HTERT RPE-1 (cell line): ENCODE data around the gene SIPA1.
"Not testable (repeated sequence)": the region's sequence is repeated elsewhere in the genome, so short reads cannot be mapped to it uniquely, and the experiment has no call there.

Experiments
- in situ Hi-C: fragments of 300-500 bp; cut with MboI; formaldehyde crosslinking; loops from 4 replicates; pipeline ENCODE4 v1.14.3; 2020; ENCODE audit warnings: low sequenced_read_pairs

Gene SIPA1

DNA sequence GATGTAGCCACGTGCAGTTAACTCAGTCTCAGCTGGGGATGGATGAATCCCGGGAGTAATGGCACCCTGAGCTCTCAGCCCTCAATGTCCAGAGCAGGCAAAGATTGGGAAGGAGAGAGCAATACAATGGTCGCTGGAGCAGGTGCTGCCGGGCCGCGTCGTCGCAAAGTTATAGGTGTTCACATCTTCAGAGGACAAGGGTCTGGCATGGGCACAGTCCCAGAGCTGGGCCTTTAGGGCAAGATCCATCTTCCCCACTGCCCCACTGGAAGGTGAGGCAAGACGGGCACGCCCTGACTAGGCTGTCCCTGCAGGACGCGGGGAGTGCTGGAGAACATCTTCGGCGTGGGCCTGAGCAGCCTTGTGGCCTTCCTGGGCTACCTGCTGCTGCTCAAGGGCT lies 14.7 kb upstream of the SIPA1 start:
- in situ Hi-C loops: no loop called here

GRCh38 chr11:65623852-65624616 lies 13.9 kb upstream of the SIPA1 start:
- in situ Hi-C loops: no loop called here

DNA sequence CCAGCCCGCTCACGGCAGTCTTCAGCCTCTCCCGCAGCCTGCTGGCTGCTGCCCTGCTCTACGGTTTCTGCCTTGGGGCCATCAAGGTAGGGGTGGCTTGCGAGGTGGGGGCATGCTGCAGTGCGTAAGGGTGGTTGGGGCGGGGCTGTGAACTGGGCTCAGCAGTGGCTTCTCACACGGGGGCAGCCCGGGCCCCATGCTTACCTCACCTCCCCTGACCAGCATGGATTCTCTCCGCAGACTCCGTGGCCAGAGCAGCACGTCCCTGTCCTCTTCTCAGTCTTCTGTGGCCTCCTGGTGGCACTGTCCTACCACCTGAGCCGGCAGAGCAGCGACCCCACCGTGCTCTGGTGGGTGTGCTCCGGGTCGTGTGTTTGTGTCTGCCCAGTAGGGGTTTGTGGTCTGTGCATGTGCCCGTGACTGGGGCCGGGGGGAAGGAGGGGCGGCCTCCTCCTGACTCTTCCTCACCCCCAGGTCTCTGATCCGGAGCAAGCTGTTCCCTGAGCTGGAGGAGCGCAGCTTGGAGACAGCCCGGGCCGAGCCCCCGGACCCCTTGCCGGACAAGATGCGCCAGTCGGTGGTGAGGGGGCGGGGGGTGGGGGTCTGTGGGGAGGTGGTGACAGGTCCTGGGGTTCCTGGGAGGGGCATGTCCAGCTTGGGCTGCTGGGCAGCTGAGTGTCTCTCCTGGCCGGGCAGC lies 12.8 kb upstream of the SIPA1 start:
- in situ Hi-C loops: no loop called here

DNA sequence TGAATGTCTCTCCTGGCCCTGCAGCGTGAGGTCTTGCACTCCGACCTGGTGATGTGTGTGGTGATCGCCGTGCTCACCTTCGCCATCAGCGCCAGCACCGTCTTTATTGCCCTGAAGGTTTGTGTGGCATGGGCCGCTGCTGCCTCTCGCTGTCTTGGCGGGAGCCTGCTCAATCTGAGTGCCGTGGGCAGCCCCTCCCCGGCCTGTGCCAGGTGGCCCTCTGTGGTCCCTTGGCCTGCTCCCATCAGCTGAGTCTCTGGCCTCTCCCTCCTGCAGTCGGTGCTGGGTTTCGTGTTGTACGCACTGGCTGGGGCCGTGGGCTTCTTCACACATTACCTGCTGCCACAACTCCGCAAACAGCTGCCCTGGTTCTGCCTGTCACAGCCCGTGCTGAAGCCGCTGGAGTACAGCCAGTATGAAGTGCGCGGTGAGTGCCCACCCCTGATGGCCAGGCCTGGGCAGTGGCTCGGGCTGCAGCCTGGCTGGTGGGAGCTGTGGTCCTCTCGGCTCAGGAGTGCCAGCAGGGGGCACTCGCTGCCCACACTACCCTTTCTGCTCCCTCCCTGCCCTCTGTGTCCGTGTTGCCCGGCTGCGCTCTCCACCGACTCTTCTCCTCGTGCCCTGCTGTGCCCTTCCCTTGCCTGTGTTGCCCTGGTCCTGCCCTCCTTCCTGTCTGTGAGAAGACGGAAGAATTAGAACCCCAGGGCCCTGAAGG lies 12.1 kb upstream of the SIPA1 start:
- in situ Hi-C loops: no loop called here

GRCh38 chr11:65627202-65627601 lies 10.7 kb upstream of the SIPA1 start:
- in situ Hi-C loops: no loop called here

DNA sequence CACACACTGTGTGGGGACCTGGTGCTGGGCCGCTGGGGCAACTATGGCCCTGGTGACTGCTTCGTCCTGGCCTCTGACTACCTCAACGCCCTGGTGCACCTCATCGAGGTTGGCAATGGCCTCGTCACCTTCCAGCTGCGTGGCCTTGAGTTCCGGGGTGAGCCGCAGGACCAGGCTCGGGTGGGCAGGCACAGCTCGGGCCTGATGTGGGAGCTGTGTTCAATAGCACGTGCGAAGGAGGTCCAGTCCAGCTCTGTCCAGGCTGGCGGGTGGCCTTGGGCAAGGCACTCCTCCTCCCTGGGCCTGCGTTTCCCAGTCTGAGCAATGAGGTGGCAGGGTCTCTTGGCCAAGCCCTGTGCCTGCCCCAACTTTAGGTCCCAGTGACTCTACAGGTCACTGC lies 8.3 kb upstream of the SIPA1 start:
- in situ Hi-C loops: no loop called here

DNA sequence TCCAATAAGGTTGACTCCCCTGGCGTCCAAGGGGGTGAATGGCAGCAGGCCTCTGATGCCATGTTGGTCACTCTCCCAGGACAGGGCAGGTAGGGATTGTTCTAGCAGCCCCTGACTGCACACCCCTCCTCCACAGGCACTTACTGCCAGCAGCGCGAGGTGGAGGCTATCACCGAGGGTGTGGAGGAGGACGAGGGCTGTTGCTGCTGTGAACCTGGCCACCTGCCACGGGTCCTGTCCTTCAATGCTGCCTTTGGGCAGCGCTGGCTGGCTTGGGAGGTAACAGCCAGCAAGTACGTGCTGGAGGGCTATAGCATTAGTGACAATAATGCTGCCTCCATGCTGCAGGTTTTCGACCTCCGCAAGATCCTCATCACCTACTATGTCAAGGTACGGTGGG lies 7.7 kb upstream of the SIPA1 start:
- in situ Hi-C loops: no loop called here

GRCh38 chr11:65633390-65634108 lies 4.4 kb upstream of the SIPA1 start:
- in situ Hi-C loops: no loop called here

- in situ Hi-C loops: no loop called here
Observed at GRCh38 chr11:65634109-65634436, 3.8 kb upstream of the SIPA1 start.

GRCh38 chr11:65634440-65634839 lies 3.5 kb upstream of the SIPA1 start:
- in situ Hi-C loops: no loop called here

- in situ Hi-C loops: no loop called here
Observed at GRCh38 chr11:65634905-65635731, 2.8 kb upstream of the SIPA1 start.

DNA sequence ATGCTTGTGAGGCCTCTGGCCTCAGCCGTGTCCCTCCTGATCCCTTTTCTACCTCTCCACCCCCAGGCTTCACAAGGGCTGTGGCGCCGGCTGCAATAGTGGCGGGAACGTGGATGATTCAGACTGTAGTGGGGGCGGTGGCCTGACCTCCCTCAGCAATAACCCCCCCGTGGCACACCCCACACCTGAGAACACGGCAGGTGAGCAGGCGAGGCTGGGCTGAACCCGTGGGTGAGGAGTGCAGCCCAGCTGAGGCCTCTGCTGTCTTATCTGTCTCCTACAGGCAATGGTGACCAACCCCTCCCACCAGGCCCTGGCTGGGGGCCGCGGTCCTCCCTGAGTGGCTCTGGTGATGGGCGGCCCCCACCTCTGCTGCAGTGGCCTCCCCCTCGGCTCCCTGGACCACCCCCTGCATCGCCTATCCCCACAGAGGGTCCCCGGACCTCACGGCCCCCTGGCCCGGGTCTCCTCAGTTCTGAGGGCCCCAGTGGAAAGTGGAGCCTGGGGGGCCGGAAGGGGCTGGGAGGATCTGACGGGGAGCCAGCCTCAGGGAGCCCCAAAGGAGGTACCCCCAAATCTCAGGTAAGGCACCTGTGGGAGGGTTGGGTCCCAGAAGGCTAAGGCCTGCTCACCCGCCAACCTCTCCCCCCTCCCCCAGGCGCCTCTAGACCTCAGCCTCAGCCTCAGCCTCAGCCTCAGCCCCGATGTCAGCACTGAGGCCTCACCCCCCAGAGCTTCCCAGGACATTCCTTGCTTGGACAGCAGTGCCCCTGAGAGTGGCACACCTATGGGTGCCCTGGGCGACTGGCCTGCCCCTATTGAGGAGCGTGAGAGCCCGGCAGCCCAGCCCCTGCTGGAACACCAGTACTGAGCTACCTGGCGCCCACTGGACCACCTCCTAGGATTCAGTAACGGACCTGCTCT lies 1.5 kb upstream of the SIPA1 start:
- in situ Hi-C loops: no loop called here

DNA sequence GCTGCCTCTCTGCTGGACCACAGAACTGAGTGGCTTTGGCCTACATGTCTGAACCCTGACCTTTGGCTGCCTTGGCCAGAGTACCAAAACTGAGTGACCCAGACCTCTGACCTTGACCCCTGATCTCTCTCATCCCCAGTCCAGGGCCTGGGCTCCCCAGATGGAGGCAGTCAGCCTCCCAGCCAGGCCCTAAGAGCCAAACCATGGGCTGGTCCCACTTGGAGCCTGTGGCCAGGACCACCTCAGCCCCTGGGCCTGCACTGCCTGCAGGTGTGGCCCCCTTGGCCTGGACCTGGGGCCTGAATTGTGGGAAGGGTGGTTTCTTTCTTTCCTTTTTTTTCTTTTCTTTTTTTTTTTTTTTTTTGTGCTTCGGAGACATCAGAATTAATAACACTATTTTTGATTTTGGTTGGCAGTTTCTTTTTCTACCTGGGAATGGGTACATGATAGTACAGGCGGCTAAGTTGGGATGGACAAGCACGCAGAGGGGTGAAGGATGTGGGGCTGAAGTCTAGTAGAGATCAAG lies 806 bp upstream of the SIPA1 start:
- in situ Hi-C loops: no loop called here

DNA sequence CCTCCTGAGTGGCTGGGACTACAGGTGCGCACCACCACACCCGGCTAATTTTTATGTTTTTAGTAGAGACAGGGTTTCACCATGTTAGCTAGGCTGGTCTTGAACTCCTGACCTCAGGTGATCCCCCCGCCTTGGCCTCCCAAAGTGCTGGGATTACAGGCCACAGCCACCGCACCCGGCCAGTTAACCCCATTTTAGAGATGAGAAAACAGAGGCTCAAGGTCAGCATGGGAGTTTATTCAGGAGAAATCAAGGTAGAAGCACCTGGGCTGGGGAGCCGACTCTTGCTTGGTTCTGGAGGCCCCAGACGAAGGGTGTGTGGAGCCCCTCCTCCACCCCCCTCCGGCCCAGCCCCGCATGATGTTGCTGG lies 1.3 kb downstream of the SIPA1 start:
- in situ Hi-C loops: not testable (repeated sequence)

- in situ Hi-C loops: no loop called here
Observed at GRCh38 chr11:65639623-65640482, 2.0 kb downstream of the SIPA1 start.

- in situ Hi-C loops: no loop called here
Observed at GRCh38 chr11:65640483-65641296, 2.8 kb downstream of the SIPA1 start.

- in situ Hi-C loops: no loop called here
Observed at GRCh38 chr11:65641297-65642013, 3.6 kb downstream of the SIPA1 start.
